ENCODE data around the gene ECEL1. TPM values are rescaled to one million over a fixed set of nuclear protein-coding genes. Genes with fewer than 3 reads are reported as not detected.

The ECEL1 gene
- total RNA-seq, 3 donors from 2014 or later (not counting 1 experiment from before 2014, with no cell fraction given), result not detected

DNA sequence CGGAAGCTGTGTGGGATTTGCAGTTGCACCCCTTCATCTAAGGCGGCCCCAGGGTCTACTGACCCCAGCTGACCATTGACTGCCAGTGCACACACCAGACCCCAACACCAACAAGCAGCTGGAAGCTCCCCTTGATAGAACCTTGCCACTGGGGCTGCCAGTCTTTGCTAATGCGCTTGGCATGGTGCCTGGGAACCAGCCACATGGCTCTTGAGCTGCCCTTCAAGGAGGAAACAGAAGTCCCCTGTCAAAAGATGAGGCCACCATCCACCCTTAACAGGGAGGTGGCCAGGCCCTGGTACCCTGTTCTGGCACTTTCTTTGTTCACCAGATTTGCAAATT is 23.1 kb downstream of the ECEL1 start:
- Mint-ChIP-seq H3K27me3 (ENCODE audit: low read depth in 2 of 2) (peaks cover 18 to 21% of the 10 kb centered on the region in 2 donors), H3K36me3 (no peaks in the 10 kb centered on the region), H3K4me3 (no peak overlapping the region), H3K9me3 (no peaks in the 10 kb centered on the region), H3K27ac (no peak overlapping the region), H3K4me1 (no peaks in the 10 kb centered on the region)
- Histone ChIP-seq H3K27ac (ENCODE audit: low read length) (no peak overlapping the region), H3K9me3 (ENCODE audit: control insufficient read depth, insufficient read depth, low read length) (no peaks in the 10 kb centered on the region), H3K4me1 (ENCODE audit: control insufficient read depth, insufficient read depth, low read length) (no peaks in the 10 kb centered on the region), H3K4me3 (ENCODE audit: low read length) (no peak overlapping the region), H3K36me3 (ENCODE audit: control insufficient read depth, insufficient read depth, low read length) (no peaks in the 10 kb centered on the region), H3K27me3 (ENCODE audit: control insufficient read depth, insufficient read depth, low read length) (no peaks in the 10 kb centered on the region)
- 81% methylated on average over 3 of the region's 3 CpGs for WGBS (ENCODE audit: insufficient coverage)
- intact Hi-C loops (cut with micrococcal nuclease), result no loop called here
- no peak for ATAC-seq
- DNase-seq, result no peak
- TF ChIP-seq, protein P1, sequence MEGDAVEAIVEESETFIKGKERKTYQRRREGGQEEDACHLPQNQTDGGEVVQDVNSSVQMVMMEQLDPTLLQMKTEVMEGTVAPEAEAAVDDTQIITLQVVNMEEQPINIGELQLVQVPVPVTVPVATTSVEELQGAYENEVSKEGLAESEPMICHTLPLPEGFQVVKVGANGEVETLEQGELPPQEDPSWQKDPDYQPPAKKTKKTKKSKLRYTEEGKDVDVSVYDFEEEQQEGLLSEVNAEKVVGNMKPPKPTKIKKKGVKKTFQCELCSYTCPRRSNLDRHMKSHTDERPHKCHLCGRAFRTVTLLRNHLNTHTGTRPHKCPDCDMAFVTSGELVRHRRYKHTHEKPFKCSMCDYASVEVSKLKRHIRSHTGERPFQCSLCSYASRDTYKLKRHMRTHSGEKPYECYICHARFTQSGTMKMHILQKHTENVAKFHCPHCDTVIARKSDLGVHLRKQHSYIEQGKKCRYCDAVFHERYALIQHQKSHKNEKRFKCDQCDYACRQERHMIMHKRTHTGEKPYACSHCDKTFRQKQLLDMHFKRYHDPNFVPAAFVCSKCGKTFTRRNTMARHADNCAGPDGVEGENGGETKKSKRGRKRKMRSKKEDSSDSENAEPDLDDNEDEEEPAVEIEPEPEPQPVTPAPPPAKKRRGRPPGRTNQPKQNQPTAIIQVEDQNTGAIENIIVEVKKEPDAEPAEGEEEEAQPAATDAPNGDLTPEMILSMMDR (IDR thresholded peaks at IDR 0.05), result no peak

DNA sequence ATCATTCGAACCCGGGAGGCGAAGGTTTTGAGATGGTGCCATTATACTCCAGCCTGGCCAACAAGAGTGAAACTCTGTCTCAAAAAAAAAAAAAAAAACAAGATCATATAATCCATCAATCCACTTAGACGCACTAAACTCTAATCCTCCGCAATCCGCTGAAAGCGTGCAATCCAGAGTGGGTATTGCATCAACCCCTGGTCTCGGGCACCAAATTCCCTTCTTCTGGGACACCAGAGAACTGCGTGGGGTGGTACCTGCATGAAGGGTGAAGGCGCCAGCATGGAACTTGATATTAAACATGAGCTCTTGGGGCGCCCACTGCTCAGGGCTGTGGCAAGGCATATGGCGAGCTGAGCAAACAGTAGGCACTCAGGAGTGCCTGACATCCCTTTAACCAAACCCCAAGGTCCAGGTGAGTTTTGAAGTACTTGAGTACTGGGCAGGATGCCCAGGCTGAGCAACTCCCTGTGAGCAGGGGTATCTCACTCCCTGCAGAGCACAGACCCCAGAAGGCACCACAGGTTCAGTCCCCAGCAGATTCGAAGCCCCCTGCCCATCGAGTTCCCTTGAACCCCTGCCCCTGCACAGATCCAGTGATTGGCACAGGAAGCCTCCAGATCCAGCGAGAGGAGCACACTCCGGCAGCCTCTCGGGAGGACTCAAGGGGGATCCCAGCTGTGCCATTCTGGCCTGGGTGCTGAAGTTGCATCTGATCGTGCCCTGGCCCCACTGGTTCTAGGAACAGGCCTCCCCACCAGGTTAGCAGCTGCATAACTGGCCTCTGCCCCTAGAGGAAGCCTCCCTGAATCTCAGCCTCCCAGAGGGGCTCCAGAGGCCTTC is 23.7 kb downstream of the ECEL1 start:
- intact Hi-C loops (cut with micrococcal nuclease), result no loop called here
- no peak overlapping the region for H3K4me3 Mint-ChIP-seq
- H3K9me3 Mint-ChIP-seq, result no peaks in the 10 kb centered on the region
- Histone ChIP-seq H3K9me3 (ENCODE audit: control insufficient read depth, insufficient read depth, low read length) (no peaks in the 10 kb centered on the region), H3K4me3 (ENCODE audit: low read length) (no peak overlapping the region), H3K27me3 (ENCODE audit: control insufficient read depth, insufficient read depth, low read length) (no peaks in the 10 kb centered on the region), H3K36me3 (ENCODE audit: control insufficient read depth, insufficient read depth, low read length) (no peaks in the 10 kb centered on the region), H3K4me1 (ENCODE audit: control insufficient read depth, insufficient read depth, low read length) (no peaks in the 10 kb centered on the region), H3K27ac (ENCODE audit: low read length) (no peak overlapping the region)
- ATAC-seq, result peak in 1 of 3 donors; percentile 18
- DNase-seq, result no peak
- WGBS (ENCODE audit: insufficient coverage), result 90% methylated on average over 18 of the region's 18 CpGs
- H3K36me3 Mint-ChIP-seq, result no peaks in the 10 kb centered on the region
- H3K27me3 Mint-ChIP-seq (ENCODE audit: low read depth in 2 of 2), result peaks cover 15 to 18% of the 10 kb centered on the region in 2 donors
- TF ChIP-seq, protein P1 (IDR thresholded peaks at IDR 0.05), result no peak
- H3K4me1 Mint-ChIP-seq, result no peaks in the 10 kb centered on the region
- no peak overlapping the region for H3K27ac Mint-ChIP-seq

DNA sequence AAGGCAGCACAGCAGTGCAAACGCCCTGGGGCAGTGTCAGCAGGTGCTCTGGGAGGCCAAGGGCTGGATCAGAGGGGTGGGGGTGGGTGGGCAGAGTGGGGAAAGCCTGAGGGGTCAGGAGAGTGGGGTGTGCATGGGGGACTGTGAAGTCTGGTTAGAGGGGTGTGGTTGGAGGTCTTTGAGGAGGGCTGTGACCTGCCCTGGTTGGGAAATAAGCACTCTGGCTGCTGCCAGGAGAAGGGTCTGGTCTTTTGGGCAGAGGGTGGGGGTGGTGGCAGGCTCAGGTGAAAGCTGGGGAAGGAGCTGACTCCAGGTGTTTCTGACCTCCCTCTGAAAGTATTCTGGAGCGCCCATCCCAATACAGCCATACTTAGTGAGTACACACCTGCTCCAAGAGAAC is 27.5 kb downstream of the ECEL1 start:
- DNase-seq (no peak), ATAC-seq (no peak)
- H3K9me3 ChIP-seq (ENCODE audit: control insufficient read depth, insufficient read depth, low read length), result no peaks in the 10 kb centered on the region
- intact Hi-C loops (cut with micrococcal nuclease), result no loop called here
- no peaks in the 10 kb centered on the region for H3K4me1 ChIP-seq (ENCODE audit: control insufficient read depth, insufficient read depth, low read length)
- TF ChIP-seq, protein P1 (IDR thresholded peaks at IDR 0.05), result no peak
- H3K4me3 ChIP-seq (ENCODE audit: low read length), result no peak overlapping the region
- 75% methylated on average over 2 of the region's 2 CpGs for whole genome bisulfite sequencing (ENCODE audit: insufficient coverage)
- no peaks in the 10 kb centered on the region for H3K27me3 ChIP-seq (ENCODE audit: control insufficient read depth, insufficient read depth, low read length)
- Mint-ChIP-seq H3K27me3 (ENCODE audit: low read depth in 2 of 2) (peaks cover 0 to 8% of the 10 kb centered on the region in 2 donors), H3K4me1 (peaks cover 0 to 9% of the 10 kb centered on the region in 2 donors), H3K9me3 (no peaks in the 10 kb centered on the region), H3K4me3 (no peak overlapping the region), H3K36me3 (no peaks in the 10 kb centered on the region), H3K27ac (no peak overlapping the region)
- H3K36me3 ChIP-seq (ENCODE audit: control insufficient read depth, insufficient read depth, low read length), result no peaks in the 10 kb centered on the region
- no peak overlapping the region for H3K27ac ChIP-seq (ENCODE audit: low read length)

Data from natural killer cell (primary cell).